SK-N-SH (cell line): ENCODE results near the gene GAP43.

Experiments used
- ELF1 ChIP-seq: IDR thresholded peaks from 2 replicates; pipeline ENCODE4 v1.4.0; 2012
- TF ChIP-seq, protein P1 (sequence below): fragments of 200-600 bp; sonication (generic); IDR thresholded peaks from 2 replicates; pipeline ENCODE4 v1.6.1; 2017; ENCODE audit warnings: antibody characterized with exemption, mild to moderate bottlenecking, moderate library complexity
- TF ChIP-seq, protein P2 (sequence below): IDR thresholded peaks from 2 replicates; pipeline ENCODE4 v1.4.0; 2012; ENCODE audit warnings: low read depth
- TF ChIP-seq, protein P3 (sequence below): fragments of 150-350 bp; IDR thresholded peaks from 2 replicates; pipeline ENCODE4 v1.6.1; 2017; ENCODE audit warnings: antibody characterized with exemption, low read length, low read depth, borderline replicate concordance

DNA sequence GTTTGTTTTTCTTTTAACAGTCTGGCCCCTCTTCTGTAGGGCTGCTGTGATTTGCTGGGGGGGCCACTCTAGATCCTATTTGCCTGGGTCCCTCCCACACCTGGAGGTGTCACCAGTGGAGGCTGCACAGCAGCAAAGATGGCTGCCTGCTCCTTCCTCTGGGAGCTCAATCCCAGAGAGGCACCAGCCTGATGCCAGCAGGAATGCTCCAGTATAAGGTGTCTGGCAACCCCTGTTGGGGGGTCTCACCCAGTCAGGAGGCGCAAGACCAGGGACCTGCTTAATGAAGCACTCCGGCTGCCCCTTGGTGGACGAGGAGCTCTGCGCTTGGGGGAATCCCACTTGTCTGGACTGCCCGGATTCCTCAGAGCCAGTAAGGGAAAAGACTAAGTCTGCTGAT is 118.3 kb downstream of the GAP43 start:
- TF ChIP-seq ELF1 = no peak
- TF ChIP-seq, protein P1, sequence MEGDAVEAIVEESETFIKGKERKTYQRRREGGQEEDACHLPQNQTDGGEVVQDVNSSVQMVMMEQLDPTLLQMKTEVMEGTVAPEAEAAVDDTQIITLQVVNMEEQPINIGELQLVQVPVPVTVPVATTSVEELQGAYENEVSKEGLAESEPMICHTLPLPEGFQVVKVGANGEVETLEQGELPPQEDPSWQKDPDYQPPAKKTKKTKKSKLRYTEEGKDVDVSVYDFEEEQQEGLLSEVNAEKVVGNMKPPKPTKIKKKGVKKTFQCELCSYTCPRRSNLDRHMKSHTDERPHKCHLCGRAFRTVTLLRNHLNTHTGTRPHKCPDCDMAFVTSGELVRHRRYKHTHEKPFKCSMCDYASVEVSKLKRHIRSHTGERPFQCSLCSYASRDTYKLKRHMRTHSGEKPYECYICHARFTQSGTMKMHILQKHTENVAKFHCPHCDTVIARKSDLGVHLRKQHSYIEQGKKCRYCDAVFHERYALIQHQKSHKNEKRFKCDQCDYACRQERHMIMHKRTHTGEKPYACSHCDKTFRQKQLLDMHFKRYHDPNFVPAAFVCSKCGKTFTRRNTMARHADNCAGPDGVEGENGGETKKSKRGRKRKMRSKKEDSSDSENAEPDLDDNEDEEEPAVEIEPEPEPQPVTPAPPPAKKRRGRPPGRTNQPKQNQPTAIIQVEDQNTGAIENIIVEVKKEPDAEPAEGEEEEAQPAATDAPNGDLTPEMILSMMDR = no peak
- TF ChIP-seq, protein P2, sequence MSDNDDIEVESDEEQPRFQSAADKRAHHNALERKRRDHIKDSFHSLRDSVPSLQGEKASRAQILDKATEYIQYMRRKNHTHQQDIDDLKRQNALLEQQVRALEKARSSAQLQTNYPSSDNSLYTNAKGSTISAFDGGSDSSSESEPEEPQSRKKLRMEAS = no peak
- TF ChIP-seq, protein P3, sequence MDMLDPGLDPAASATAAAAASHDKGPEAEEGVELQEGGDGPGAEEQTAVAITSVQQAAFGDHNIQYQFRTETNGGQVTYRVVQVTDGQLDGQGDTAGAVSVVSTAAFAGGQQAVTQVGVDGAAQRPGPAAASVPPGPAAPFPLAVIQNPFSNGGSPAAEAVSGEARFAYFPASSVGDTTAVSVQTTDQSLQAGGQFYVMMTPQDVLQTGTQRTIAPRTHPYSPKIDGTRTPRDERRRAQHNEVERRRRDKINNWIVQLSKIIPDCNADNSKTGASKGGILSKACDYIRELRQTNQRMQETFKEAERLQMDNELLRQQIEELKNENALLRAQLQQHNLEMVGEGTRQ = no peak
